GM19193 (cell line): ENCODE data around the gene BMP7.

Experiments used
- POLR2A ChIP-seq: IDR thresholded peaks from 4 replicates; pipeline ENCODE4 v1.6.1; 2011; ENCODE audit not compliant: insufficient read depth, insufficient read length; ENCODE audit errors: extremely low read depth

BMP7 gene

DNA sequence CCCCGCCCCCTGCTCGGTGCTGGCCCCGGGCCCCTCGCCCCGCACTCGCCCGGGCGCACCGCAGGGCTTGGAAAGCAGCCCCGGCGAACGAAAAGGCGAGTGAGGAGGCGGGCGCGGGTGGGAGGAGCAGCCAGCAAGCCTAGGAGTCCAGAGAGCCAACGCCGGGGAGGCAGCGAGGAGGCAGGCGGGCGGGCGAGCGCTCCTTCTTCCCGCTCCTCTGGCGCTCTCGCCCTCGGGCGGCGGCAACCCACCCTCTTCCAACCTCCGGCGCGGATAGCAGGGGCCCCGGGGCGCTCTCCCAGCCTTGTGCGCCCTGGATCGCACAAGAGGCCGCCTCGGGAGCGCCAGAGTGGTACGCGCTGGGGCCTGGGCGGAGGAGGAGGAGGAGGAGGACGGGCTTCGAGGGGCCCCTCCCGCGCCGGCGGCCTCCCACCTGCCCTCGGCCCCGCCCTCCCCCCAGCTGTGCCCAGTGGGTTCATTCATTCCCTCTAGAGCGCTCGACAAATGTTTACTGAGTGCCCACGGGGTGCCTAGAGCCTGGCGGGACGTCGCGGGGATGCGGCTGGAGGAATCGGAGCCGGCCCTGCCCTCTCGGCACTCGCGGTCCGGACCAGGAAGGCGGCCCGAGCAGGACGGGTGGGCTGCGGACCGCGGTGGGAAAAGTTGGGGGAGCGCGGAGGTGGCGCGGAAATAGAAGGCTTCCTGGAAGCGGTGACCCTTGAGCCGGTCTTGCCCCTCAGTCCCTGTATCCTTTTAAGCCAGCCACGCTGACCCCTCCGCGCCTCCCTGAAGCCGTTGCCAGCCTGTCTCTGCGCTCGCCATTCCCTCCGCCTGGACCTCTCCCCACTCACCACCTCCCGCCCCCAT, at the start of gene BMP7:
Gene BMP7 (minus strand): TSS at position 351 of the 867 bp plus-strand sequence. CDS start 519 bp downstream, outside the sequence.
- no peak for TF ChIP-seq POLR2A

DNA sequence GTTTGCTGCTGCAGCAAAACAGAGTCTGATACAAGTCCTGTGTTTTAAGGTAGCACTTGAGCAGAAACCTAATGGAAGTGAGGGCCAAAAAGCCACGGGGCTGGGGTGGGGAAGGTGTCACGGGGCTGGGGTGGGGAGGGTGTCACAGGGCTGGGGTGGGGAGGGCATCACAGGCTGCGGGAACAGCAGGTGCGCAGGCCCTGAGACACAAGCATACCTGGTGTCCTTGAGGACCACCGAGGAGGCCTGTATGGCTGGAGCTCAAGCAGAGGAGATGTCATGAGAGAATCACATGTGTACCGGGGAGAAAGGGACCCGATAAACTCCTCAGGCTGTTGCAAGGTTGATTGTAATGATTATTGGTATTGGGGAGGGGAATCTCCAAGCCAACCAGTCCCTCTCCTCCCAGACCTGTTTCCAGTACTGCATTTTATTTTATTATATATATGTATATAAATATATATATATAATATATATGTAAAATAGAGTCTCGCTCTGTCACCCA, 49.6 kb upstream of the BMP7 start:
- TF ChIP-seq POLR2A: no peak

DNA sequence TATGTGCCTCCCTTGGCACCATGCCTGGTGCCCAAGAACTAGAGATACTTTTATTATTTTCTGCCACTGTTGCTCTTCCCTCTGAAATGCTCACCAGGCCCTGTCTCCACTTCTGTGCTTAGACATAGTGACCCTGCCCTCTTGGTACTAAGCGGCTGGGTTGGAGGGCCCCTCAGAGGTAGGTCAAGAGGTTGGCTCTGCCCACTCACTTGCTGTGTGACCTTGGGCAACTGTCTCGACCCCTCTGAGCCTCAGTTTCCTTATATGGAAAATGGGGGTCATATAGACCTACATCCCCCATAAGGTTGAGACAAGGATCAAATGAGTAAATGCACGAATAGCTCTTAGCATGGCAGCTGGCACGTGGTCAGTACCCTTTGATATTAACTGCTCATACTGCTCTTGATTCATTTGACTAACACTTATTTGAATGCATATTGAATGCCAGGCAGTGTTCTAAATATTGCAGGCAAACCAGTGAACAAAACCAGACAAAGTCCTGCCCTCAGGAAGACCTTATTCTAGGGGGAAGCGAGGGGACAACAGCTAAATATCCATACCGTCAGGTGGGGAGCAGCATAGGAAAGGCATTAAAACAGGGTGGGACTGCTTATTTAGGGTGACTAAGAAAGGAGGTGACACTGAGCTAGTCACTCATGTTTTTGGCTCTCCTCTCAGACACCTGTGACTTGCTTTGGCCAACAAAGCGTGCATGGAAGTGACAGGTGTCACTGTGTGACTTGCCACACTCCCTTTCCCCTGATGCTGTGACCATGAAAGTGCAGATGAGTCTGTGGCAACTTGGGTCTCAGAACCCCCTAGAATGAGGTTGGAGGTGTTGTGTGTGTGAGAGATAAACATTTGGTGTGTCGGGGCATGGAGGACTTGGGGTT, 48.9 kb upstream of the BMP7 start:
- no peak for TF ChIP-seq POLR2A

GRCh38 chr20:57313951-57314350, 47.5 kb upstream of the BMP7 start:
- TF ChIP-seq POLR2A: no peak

GRCh38 chr20:57313230-57313629, 46.8 kb upstream of the BMP7 start:
- no peak for TF ChIP-seq POLR2A

DNA sequence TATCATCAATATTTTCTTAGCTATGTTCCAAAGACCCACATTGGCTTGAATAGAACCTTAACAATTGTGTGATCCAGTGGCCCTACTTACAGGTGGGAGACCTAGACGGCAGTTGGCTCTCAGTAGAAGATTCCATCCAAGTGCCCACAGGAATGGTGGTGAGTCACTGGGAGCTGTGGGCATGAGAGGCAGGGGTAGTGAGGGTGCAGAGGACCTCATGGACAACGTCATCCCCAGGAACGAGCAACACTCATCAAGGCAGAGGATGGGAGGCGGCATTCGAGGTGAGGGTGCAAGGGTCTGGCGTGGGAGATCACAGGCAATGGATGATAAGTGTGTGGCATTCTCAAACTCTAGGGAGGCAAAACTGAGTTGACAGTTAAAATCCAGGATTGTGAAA, 45.7 kb upstream of the BMP7 start:
- TF ChIP-seq POLR2A: no peak

- TF ChIP-seq POLR2A: no peak
These were observed 44.5 kb upstream of the BMP7 start for GRCh38 chr20:57310821-57311514.

- TF ChIP-seq POLR2A: no peak
These were observed 43.2 kb upstream of the BMP7 start for GRCh38 chr20:57309544-57310115.

GRCh38 chr20:57308451-57309271, 42.2 kb upstream of the BMP7 start:
- TF ChIP-seq POLR2A: no peak

DNA sequence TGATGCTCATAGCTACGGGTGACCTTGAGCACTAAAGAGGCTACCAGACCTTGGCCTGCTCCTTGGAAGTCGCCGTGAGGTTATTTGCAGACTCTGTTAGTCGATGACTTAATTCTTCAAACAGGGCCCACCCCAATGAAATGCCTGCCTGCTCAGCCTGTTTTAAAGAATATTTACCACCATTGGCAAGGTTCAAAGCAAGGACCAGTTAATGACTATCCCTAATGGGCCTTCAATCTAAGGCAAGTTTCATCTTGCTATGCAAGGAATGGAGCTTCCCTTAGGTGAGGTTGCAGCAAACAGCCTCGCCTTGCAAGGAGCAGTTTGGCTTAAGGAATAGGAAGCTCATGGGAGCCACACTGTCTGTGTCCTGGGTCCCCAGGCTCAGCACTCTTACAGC, 40.3 kb upstream of the BMP7 start:
- no peak for TF ChIP-seq POLR2A

DNA sequence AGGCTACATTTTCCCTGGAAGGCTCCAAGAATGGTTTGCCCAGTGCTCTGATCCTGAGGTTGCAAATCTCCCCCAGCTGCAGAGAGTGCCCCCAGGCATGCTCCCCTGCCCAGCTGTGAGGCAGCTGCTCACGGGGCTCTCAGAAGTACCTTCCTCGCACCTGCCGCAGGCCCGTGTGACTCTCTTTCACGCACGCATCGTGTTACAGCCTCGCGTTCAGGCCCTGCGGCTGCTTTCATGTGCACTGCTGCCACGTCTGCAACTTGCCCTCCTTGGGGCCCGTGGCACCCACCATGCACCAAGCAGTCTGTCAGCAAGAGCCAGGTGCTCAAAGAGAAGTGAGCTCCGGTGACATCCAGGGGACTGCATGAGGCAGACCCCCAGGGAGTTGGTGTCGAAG, 34.6 kb upstream of the BMP7 start:
- TF ChIP-seq POLR2A: no peak

DNA sequence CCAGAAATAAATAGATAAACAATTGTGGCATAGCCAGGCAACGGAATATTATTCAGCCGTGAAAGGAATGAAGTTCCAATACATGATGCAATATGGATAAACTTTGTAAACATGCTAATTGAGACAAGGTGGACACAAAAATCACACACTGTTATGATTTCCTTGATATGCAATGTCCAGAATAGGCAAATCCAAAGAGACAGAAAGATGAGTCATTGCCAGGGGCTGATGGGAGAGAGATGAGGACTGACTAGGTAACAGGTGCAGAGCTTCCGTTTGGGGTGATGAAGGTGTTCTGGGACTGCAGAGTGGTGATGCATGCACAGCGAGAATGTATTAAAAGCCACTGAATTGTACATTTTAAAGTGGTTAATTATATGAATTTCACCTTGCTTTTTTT, 32.0 kb upstream of the BMP7 start:
- no peak for TF ChIP-seq POLR2A

DNA sequence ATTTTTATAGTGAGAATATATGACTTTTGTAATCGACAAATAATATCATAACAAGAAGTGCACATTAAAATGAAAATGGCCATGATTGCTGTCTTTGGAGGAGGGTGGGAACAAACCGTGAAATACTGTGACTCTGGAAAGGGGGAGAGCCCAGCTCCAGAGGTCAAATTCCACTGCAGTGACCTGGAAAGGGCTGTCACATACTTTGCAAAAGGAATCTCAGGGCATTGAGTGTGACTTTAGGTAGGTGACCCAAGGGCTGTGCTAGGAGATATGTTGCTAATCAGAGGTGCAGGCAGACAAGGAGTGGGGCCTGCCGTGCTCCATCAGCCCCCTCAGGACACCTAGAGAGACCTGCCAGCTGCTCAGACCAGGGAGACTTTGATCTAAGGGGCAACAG, 28.1 kb upstream of the BMP7 start:
- TF ChIP-seq POLR2A: no peak

DNA sequence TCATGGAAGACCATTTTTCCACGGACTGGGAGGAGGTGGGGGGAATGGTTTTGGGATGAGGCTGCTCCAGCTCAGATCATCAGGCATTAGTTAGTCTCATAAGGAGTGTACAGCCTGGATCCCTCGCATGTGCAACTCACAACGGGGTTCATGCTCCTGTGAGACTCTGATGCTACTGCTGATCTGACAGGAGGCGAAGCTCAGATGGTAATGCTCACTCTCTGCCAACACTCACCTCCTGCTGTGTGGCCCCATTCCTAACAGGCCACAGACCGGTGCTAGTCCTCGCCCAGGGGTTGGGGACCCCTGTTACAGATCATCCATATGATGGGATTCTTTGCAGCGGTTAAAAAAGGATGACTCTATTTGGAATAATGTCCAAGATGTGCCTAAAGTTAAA, 27.6 kb upstream of the BMP7 start:
- no peak for TF ChIP-seq POLR2A
